ENCODE data around the gene CUL1.

CUL1 gene

GRCh38 chr7:148799893-148800555 lies 101.3 kb downstream of the CUL1 start:
- Histone ChIP-seq H3K27me3 (replicated peaks in 2 of 5; ENCODE audit: control insufficient read depth in 4 of 5, insufficient read depth in 5 of 5, low read length in 4 of 5) (no peaks in the 10 kb centered on the region), H3K4me3 (ENCODE audit: control insufficient read depth in 1 of 7, extremely low read depth in 1 of 7, insufficient read depth in 4 of 7, low read depth in 2 of 7, low read length in 6 of 7) (no peak overlapping the region), H3K9me3 (ENCODE audit: control extremely low read depth in 1 of 5, control insufficient read depth in 4 of 5, insufficient read depth in 2 of 5, low read depth in 1 of 5, low read length in 4 of 5) (peaks cover 0 to 4% (median 0%) of the 10 kb centered on the region in 5 experiments), H3K4me1 (ENCODE audit: control extremely low read depth in 1 of 4, control insufficient read depth in 4 of 4, insufficient read depth in 4 of 4, low read length in 3 of 4) (no peaks in the 10 kb centered on the region), H3K27ac (ENCODE audit: insufficient read depth in 1 of 2, low read depth in 1 of 2, low read length in 2 of 2, poor library complexity in 1 of 2, severe bottlenecking in 2 of 2) (no peak overlapping the region), H3K36me3 (ENCODE audit: control insufficient read depth in 4 of 4, insufficient read depth in 4 of 4, low read length in 3 of 4) (peaks cover 8 to 68% (median 59%) of the 10 kb centered on the region in 4 experiments)
- 88% methylated on average over 6 of the region's 10 CpGs for WGBS (ENCODE audit: insufficient coverage)
- ChIA-PET CTCF (interaction anchor here (1.6 kb wide), 1 partner anchor 17 kb away, joined by 3 read pairs; no protein-coding TSS in a partner anchor), POLR2A (no interaction called here)
- no peak for DNase-seq

DNA sequence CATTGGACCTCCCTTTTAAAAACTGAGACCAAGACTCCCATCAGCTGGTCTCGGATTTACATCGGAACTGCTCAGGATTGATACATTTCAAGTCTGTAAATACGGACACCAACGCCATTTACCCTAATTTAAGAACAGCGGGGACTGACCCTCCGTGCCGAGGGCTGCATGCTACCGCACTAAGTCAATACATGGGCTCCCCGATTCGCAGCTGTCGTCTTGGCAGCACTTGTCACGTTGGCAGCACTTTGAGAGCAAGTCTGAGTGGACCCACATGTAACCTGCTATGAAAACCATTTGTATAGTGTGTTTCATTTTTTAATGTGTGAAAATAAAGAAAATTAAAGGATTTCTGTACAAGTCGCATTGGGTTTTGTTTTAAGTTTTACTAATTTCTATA lies 102.0 kb downstream of the CUL1 start:
- Histone ChIP-seq H3K27me3 (replicated peaks in 2 of 5; ENCODE audit: control insufficient read depth in 4 of 5, insufficient read depth in 5 of 5, low read length in 4 of 5) (no peaks in the 10 kb centered on the region), H3K36me3 (ENCODE audit: control insufficient read depth in 4 of 4, insufficient read depth in 4 of 4, low read length in 3 of 4) (peaks cover 8 to 66% (median 58%) of the 10 kb centered on the region in 4 experiments), H3K9me3 (ENCODE audit: control extremely low read depth in 1 of 5, control insufficient read depth in 4 of 5, insufficient read depth in 2 of 5, low read depth in 1 of 5, low read length in 4 of 5) (peaks cover 0 to 4% (median 0%) of the 10 kb centered on the region in 5 experiments), H3K27ac (ENCODE audit: insufficient read depth in 1 of 2, low read depth in 1 of 2, low read length in 2 of 2, poor library complexity in 1 of 2, severe bottlenecking in 2 of 2) (no peak overlapping the region), H3K4me1 (ENCODE audit: control extremely low read depth in 1 of 4, control insufficient read depth in 4 of 4, insufficient read depth in 4 of 4, low read length in 3 of 4) (no peaks in the 10 kb centered on the region), H3K4me3 (ENCODE audit: control insufficient read depth in 1 of 7, extremely low read depth in 1 of 7, insufficient read depth in 4 of 7, low read depth in 2 of 7, low read length in 6 of 7) (no peak overlapping the region)
- CTCF ChIA-PET = interaction anchor here (1.6 kb wide), 1 partner anchor 16 kb away, joined by 3 read pairs; no protein-coding TSS in a partner anchor
- POLR2A ChIA-PET = no interaction called here
- WGBS (ENCODE audit: insufficient coverage) = 94% methylated on average over 12 of the region's 13 CpGs
- no peak for DNase-seq

DNA sequence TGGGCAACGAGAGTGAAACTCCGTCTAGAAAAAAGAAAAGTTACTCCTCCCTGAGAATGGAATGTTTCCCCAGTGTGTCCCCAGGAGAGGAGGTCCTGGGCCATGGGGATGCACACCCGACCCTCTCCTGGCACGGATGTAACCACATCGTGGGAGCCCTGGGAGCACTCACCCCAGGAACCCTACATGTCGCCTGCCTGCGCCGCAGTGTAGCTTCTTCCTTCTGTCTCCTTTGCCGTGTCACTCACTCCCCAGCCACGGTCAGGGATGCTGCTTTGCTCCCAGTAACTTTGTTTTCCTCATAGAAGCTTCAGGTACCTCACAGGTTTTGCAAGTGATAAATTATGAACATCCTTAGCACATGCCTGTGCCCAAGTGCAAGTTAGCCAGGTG lies 103.4 kb downstream of the CUL1 start:
- H3K4me3 ChIP-seq (ENCODE audit: control insufficient read depth in 1 of 7, extremely low read depth in 1 of 7, insufficient read depth in 4 of 7, low read depth in 2 of 7, low read length in 6 of 7) = no peak overlapping the region
- WGBS (ENCODE audit: insufficient coverage) = 95% methylated on average over 9 of the region's 10 CpGs
- H3K4me1 ChIP-seq (ENCODE audit: control extremely low read depth in 1 of 4, control insufficient read depth in 4 of 4, insufficient read depth in 4 of 4, low read length in 3 of 4) = no peaks in the 10 kb centered on the region
- H3K36me3 ChIP-seq (ENCODE audit: control insufficient read depth in 4 of 4, insufficient read depth in 4 of 4, low read length in 3 of 4) = peaks cover 14 to 64% (median 59%) of the 10 kb centered on the region in 4 experiments
- DNase-seq = no peak
- H3K9me3 ChIP-seq (ENCODE audit: control extremely low read depth in 1 of 5, control insufficient read depth in 4 of 5, insufficient read depth in 2 of 5, low read depth in 1 of 5, low read length in 4 of 5) = peaks cover 0 to 4% (median 0%) of the 10 kb centered on the region in 5 experiments
- no peak overlapping the region for H3K27ac ChIP-seq (ENCODE audit: insufficient read depth in 1 of 2, low read depth in 1 of 2, low read length in 2 of 2, poor library complexity in 1 of 2, severe bottlenecking in 2 of 2)
- H3K27me3 ChIP-seq (replicated peaks in 2 of 5; ENCODE audit: control insufficient read depth in 4 of 5, insufficient read depth in 5 of 5, low read length in 4 of 5) = no peaks in the 10 kb centered on the region
- POLR2A ChIA-PET = no interaction called here
- CTCF ChIA-PET = interaction anchor here (1.1 to 1.2 kb wide), 2 partner anchors 14 to 38 kb away, joined by 3 read pairs; no protein-coding TSS in a partner anchor

GRCh38 chr7:148803094-148803493 lies 104.4 kb downstream of the CUL1 start:
- ChIA-PET CTCF (interaction anchor here (1.1 to 1.2 kb wide), 2 partner anchors 13 to 39 kb away, joined by 3 read pairs; no protein-coding TSS in a partner anchor), POLR2A (no interaction called here)
- Histone ChIP-seq H3K27me3 (replicated peaks in 2 of 5; ENCODE audit: control insufficient read depth in 4 of 5, insufficient read depth in 5 of 5, low read length in 4 of 5) (no peaks in the 10 kb centered on the region), H3K4me1 (ENCODE audit: control extremely low read depth in 1 of 4, control insufficient read depth in 4 of 4, insufficient read depth in 4 of 4, low read length in 3 of 4) (no peaks in the 10 kb centered on the region), H3K9me3 (ENCODE audit: control extremely low read depth in 1 of 5, control insufficient read depth in 4 of 5, insufficient read depth in 2 of 5, low read depth in 1 of 5, low read length in 4 of 5) (peaks cover 0 to 4% (median 0%) of the 10 kb centered on the region in 5 experiments), H3K4me3 (ENCODE audit: control insufficient read depth in 1 of 7, extremely low read depth in 1 of 7, insufficient read depth in 4 of 7, low read depth in 2 of 7, low read length in 6 of 7) (no peak overlapping the region), H3K27ac (ENCODE audit: insufficient read depth in 1 of 2, low read depth in 1 of 2, low read length in 2 of 2, poor library complexity in 1 of 2, severe bottlenecking in 2 of 2) (no peak overlapping the region), H3K36me3 (ENCODE audit: control insufficient read depth in 4 of 4, insufficient read depth in 4 of 4, low read length in 3 of 4) (peaks cover 14 to 65% (median 62%) of the 10 kb centered on the region in 4 experiments)
- WGBS (ENCODE audit: insufficient coverage) = 98% methylated on average over 5 of the region's 5 CpGs
- no peak for DNase-seq

- WGBS (ENCODE audit: insufficient coverage) = 81% methylated on average over 6 of the region's 10 CpGs
- H3K27ac ChIP-seq (ENCODE audit: insufficient read depth in 1 of 2, low read depth in 1 of 2, low read length in 2 of 2, poor library complexity in 1 of 2, severe bottlenecking in 2 of 2) = no peak overlapping the region
- no peaks in the 10 kb centered on the region for H3K4me1 ChIP-seq (ENCODE audit: control extremely low read depth in 1 of 4, control insufficient read depth in 4 of 4, insufficient read depth in 4 of 4, low read length in 3 of 4)
- ChIA-PET CTCF (interaction anchor here (0.7 to 2.1 kb wide), 3 partner anchors 12 to 324 kb away, joined by 3 to 6 read pairs (median 4); no protein-coding TSS in a partner anchor), POLR2A (no interaction called here)
- no peak overlapping the region for H3K4me3 ChIP-seq (ENCODE audit: control insufficient read depth in 1 of 7, extremely low read depth in 1 of 7, insufficient read depth in 4 of 7, low read depth in 2 of 7, low read length in 6 of 7)
- peaks cover 11 to 65% (median 60%) of the 10 kb centered on the region in 4 experiments for H3K36me3 ChIP-seq (ENCODE audit: control insufficient read depth in 4 of 4, insufficient read depth in 4 of 4, low read length in 3 of 4)
- H3K9me3 ChIP-seq (ENCODE audit: control extremely low read depth in 1 of 5, control insufficient read depth in 4 of 5, insufficient read depth in 2 of 5, low read depth in 1 of 5, low read length in 4 of 5) = no peaks in the 10 kb centered on the region
- no peak for DNase-seq
- H3K27me3 ChIP-seq (replicated peaks in 2 of 5; ENCODE audit: control insufficient read depth in 4 of 5, insufficient read depth in 5 of 5, low read length in 4 of 5) = no peaks in the 10 kb centered on the region
Measured at GRCh38 chr7:148804343-148805235, 105.9 kb downstream of the CUL1 start.

DNA sequence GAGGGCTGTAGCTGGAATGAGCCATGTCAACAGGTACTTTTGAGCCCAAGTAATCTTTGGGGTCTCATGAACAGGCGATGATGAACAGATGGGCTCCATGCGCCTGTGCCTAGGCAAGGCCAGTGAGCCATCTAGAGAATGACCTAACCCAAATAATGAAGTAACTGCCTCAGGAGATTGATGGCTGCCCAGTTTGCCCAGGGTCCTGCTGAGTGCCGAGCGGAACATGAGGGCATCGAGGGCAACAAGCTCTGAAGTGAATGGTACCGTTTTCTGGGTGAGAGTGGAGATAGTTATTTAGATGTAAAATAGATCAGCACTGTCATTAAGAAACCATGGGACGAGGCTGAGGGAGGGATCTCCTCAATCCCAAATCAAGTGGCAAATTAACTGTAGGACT lies 107.5 kb downstream of the CUL1 start:
- Histone ChIP-seq H3K4me1 (ENCODE audit: control extremely low read depth in 1 of 4, control insufficient read depth in 4 of 4, insufficient read depth in 4 of 4, low read length in 3 of 4) (no peaks in the 10 kb centered on the region), H3K4me3 (ENCODE audit: control insufficient read depth in 1 of 7, extremely low read depth in 1 of 7, insufficient read depth in 4 of 7, low read depth in 2 of 7, low read length in 6 of 7) (no peak overlapping the region), H3K27ac (ENCODE audit: insufficient read depth in 1 of 2, low read depth in 1 of 2, low read length in 2 of 2, poor library complexity in 1 of 2, severe bottlenecking in 2 of 2) (no peak overlapping the region), H3K36me3 (ENCODE audit: control insufficient read depth in 4 of 4, insufficient read depth in 4 of 4, low read length in 3 of 4) (peaks cover 9 to 61% (median 57%) of the 10 kb centered on the region in 4 experiments), H3K27me3 (replicated peaks in 2 of 5; ENCODE audit: control insufficient read depth in 4 of 5, insufficient read depth in 5 of 5, low read length in 4 of 5) (no peaks in the 10 kb centered on the region), H3K9me3 (ENCODE audit: control extremely low read depth in 1 of 5, control insufficient read depth in 4 of 5, insufficient read depth in 2 of 5, low read depth in 1 of 5, low read length in 4 of 5) (no peaks in the 10 kb centered on the region)
- DNase-seq = no peak
- POLR2A ChIA-PET = interaction anchor here (0.6 kb wide), 1 partner anchor 10 kb away, joined by 4 read pairs; no protein-coding TSS in a partner anchor
- 100% methylated on average over 4 of the region's 7 CpGs for WGBS (ENCODE audit: insufficient coverage)
- CTCF ChIA-PET = interaction anchor here (1.2 to 2.1 kb wide), 2 partner anchors 11 to 14 kb away, joined by 3 to 6 read pairs; no protein-coding TSS in a partner anchor

Data from common myeloid progenitor, CD34-positive (primary cell).